G401 (cell line): ENCODE results near the gene MYO1A. TPM values are rescaled to one million over a fixed set of nuclear protein-coding genes. Genes with fewer than 3 reads are reported as not detected.

Experiments used
- DNase-seq: peaks from one replicate; pipeline ENCODE4 v3.0.0-alpha.2; 2015; ENCODE audit warnings: low spot score
- in situ Hi-C: cut with HindIII; loops from 2 replicates; pipeline ENCODE4 v1.10.0; 2016; ENCODE audit warnings: low sequenced_read_pairs, mixed read lengths
- total RNA-seq: library from RNA; depleted of rRNA; stranded (reverse); fragments of >200 nt; shearing (Covaris generic); gene quantifications from 2 replicates; pipeline ENCODE4 v1.2.3, GENCODE V29; 2014; rRNA removed

Gene MYO1A
- total RNA-seq, result 1.6 TPM in 1 of 2 replicates, not detected in the other

GRCh38 chr12:57049890-57050289 is at the start of gene MYO1A:
TSS of gene MYO1A (minus strand) at chr12:57050129. CDS start at chr12:57048323, 1,806 bp downstream.
- in situ Hi-C loops, result no loop called here
- no peak for DNase-seq

DNA sequence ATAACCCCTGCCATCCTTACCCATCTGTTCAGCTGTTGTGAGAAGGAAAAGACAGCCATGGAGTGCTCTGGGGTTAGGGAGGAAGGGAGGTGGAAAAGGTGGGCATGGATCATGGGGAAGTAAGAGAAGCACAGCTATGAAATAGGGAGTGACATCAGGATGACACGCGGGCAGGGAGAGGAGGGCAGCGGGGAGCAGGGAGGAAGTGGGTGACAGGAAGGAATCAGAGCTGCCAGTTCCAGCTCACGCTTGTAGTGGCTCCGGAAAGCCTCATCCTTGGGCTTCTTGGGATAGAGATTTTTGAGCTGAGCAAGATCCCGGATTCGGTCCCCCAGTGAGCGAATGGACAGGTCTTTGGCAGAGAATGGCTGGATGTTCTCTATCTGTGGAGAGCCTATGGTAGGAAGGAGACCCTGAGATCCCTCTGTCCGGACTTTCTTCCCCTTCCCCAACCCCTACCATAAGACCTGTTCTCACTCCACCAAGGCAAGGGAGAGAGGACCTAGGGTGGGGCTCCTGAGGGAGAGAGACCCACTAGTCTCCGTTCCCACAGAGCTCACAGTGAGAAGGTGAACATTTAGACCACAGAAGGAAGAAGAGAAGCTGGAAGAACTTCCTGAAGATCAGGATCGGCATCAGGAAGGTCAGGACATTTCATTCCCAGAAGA is 49.3 kb upstream of the MYO1A start:
- no peak for DNase-seq
- in situ Hi-C loops, result no loop called here

GRCh38 chr12:57098546-57098945 is 48.6 kb upstream of the MYO1A start:
- in situ Hi-C loops, result no loop called here
- DNase-seq, result no peak

DNA sequence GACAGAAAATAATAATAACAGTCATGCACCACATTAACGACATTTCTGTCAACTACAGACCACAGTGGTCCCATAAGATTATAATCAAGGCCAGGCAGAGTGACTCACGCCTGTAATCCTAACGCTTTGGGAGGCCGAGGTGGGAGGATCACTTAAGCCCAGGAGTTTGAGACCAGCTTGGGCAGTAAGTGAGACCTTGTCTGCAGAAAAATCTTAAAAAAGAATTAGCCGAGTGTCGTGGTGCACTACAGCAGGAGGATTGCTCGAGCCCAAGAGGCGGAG is 47.6 kb upstream of the MYO1A start:
- in situ Hi-C loops, result no loop called here
- no peak for DNase-seq

DNA sequence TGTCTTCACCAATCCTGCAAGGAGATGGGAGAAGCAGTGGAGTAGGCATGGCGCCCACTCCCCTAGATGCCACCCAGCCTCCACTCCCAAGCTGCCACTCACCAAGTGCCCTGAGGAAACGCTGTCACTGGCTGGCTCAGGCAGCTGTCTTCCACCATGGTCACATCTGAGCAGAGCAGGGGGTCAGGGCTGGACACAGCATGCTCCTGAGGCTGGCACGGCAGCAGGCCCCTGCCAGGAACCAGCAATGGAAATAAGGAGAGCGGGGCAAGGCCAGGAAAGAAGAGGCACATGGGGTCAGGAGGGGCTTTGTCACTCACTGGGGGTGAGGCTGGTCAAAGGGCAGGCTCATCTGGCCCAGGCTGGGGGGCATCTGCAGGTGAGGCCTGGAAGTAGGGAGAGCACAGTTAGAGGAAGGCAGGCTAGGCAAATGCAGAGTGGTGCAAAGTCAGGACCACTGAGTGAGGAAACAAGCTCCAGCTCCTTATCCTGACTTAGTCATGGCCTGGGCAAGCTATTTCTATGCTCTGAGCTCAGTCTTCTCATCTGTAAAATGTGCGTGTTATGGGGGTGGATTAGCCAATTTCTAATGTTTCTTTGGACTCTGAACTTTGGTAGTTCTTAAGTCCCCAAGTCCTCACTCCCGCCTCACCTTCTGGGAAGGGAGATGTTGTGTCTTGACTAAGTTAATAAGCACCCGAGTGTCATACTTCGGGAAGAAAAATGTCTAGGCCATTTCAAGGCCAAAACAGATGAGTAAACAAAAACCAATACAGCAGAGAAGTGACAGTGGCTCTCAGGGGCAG is 47.0 kb upstream of the MYO1A start:
- in situ Hi-C loops, result no loop called here
- DNase-seq, result no peak

DNA sequence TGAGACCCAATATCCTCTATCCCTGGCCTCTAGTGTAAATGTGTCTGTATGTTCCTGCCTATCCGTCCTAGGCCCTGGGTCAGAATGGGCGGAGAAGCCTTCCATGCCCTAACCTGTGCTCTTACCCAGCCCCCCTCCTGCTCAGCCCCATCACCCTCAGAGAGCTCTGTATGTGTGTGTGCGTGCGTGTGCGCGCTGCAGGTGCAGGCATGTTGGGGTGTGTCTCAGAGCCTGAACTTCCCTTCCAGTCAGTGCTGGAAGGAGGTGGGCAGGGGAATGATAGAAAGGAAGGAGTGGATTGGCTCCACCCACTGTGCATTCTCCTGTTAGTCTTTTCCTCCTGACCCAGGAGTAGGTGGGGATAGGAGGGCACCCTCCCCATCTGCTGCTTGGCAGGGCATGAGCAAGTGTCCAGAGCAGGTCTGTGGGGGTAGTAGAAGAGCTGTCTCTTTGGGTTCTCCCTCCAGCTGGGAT is 46.2 kb upstream of the MYO1A start:
- DNase-seq, result peak; percentile 41
- in situ Hi-C loops, result no loop called here

GRCh38 chr12:57095440-57095839 is 45.5 kb upstream of the MYO1A start:
- DNase-seq, result no peak

GRCh38 chr12:57094208-57095160 is 44.6 kb upstream of the MYO1A start:
- in situ Hi-C loops, result no loop called here
- no peak for DNase-seq

More at GRCh38 chr12:57095440-57095839, 45.5 kb upstream of the MYO1A start:
- in situ Hi-C loops, result no loop called here

- in situ Hi-C loops, result no loop called here
- peak; percentile 64 for DNase-seq
These were observed 43.7 kb upstream of the MYO1A start for GRCh38 chr12:57093415-57094207.

DNA sequence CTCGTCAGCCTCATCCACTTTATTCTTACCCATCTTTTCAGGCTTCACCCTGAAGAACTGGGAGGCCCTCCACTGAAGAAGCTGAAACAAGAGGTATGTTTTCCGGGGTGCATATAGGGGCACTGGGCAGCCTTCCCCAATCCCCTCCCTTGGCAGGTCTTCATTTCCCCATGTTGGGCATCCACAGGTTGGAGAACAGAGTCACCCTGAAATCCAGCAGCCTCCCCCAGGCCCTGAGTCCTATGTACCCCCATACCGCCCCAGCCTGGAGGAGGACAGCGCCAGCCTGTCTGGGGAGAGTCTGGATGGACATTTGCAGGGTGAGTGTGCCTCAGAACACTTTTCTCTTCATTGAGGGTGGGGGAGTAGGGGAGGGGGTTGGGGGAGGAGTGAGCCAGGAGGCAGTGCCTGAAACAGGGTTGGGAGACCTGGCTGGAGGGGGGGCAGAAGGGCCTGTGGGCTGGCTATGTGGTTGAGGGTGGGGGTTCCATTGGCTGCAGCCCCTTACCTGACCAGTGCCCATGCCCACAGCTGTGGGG is 43.0 kb upstream of the MYO1A start:
- in situ Hi-C loops, result no loop called here
- DNase-seq, result no peak

DNA sequence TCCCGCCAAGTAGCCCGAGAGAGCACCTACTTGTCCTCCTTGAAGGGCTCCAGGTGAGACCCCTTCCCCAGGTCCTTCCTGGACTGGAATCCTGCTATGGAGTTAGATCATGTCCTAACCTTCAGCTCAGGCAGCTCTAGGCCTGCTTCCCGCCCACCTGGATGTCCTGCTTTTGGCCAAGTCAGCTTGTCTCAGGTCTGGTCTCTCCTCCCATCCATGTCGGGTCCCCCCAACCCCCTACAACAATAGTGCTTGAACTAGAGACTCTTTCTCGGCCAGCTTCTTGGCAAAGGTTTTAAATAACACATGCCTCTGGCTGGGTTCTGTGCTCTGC is 42.6 kb upstream of the MYO1A start:
- in situ Hi-C loops, result no loop called here
- DNase-seq, result no peak

GRCh38 chr12:57091638-57092528 is 42.0 kb upstream of the MYO1A start:
- DNase-seq, result peak; percentile 42
- in situ Hi-C loops, result no loop called here

DNA sequence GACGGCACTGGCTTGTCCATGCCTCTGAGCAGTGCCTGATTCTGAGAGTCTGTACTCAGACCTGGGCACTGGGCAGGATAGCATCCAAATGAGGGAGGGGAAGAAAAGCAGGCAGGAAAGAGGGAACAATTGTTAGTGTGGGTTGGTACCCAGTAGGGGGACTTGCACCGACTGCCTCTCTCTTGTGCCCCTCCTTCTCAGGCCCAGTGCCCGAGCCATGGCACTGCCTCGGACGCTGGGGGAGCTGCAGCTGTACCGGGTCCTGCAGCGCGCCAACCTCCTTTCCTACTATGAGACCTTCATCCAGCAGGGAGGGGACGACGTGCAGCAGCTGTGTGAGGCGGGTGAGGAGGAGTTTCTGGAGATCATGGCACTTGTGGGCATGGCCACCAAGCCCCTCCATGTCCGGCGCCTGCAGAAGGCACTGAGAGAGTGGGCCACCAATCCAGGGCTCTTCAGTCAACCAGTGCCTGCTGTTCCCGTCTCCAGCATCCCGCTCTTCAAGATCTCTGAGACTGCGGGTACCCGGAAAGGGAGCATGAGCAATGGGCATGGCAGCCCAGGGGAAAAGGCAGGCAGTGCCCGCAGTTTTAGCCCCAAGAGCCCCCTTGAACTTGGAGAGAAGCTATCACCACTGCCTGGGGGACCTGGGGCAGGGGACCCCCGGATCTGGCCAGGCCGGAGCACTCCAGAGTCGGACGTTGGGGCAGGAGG is 41.2 kb upstream of the MYO1A start:
- peak; percentile 61 for DNase-seq
- in situ Hi-C loops, result no loop called here

- DNase-seq, result no peak
- in situ Hi-C loops, result no loop called here
These were observed 40.6 kb upstream of the MYO1A start for GRCh38 chr12:57090490-57090889.

GRCh38 chr12:57089271-57090245 is 39.6 kb upstream of the MYO1A start:
- peak; percentile 68 for DNase-seq

More at GRCh38 chr12:57089271-57090245, 39.6 kb upstream of the MYO1A start:
- in situ Hi-C loops, result no loop called here
